ENCODE results near the gene OR52J3. TPM values are rescaled to one million over a fixed set of nuclear protein-coding genes. Genes with fewer than 3 reads are reported as not detected.

The OR52J3 gene
- total RNA-seq, 1 donor from 2014 or later, result not detected

DNA sequence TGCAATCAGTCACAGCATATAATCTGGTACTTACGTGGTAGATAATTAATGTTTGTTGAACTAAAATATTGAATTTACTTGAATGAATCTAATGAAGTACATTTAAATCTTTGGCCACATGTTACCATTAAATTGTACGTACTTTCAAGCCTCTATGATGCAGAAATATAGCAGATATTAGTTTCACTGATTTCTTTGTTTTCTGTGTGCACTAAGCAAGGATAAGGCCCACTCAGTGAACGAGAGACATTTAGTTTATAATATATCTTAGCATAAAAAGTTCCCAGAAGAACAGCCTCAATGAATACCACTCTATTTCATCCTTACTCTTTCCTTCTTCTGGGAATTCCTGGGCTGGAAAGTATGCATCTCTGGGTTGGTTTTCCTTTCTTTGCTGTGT is 22.9 kb downstream of the OR52J3 start, which contains the start of gene OR52E1:
OR52E1 (plus strand) TSS at position 301 of the 400 bp plus-strand sequence.
- Mint-ChIP-seq H3K27ac (ENCODE audit: unreplicated experiment) (no peak within 1 kb of the TSS), H3K4me1 (ENCODE audit: unreplicated experiment) (no peaks in the 10 kb centered on the region), H3K27me3 (ENCODE audit: unreplicated experiment) (no peaks in the 10 kb centered on the region), H3K36me3 (ENCODE audit: unreplicated experiment) (no peaks in the 10 kb centered on the region), H3K9me3 (ENCODE audit: unreplicated experiment) (no peaks in the 10 kb centered on the region), H3K4me3 (ENCODE audit: unreplicated experiment) (no peak within 1 kb of the TSS)
- no peak for DNase-seq (ENCODE audit: extremely low spot score, unreplicated experiment)
- TF ChIP-seq, protein P1, sequence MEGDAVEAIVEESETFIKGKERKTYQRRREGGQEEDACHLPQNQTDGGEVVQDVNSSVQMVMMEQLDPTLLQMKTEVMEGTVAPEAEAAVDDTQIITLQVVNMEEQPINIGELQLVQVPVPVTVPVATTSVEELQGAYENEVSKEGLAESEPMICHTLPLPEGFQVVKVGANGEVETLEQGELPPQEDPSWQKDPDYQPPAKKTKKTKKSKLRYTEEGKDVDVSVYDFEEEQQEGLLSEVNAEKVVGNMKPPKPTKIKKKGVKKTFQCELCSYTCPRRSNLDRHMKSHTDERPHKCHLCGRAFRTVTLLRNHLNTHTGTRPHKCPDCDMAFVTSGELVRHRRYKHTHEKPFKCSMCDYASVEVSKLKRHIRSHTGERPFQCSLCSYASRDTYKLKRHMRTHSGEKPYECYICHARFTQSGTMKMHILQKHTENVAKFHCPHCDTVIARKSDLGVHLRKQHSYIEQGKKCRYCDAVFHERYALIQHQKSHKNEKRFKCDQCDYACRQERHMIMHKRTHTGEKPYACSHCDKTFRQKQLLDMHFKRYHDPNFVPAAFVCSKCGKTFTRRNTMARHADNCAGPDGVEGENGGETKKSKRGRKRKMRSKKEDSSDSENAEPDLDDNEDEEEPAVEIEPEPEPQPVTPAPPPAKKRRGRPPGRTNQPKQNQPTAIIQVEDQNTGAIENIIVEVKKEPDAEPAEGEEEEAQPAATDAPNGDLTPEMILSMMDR (IDR thresholded peaks at IDR 0.05), result no peak

DNA sequence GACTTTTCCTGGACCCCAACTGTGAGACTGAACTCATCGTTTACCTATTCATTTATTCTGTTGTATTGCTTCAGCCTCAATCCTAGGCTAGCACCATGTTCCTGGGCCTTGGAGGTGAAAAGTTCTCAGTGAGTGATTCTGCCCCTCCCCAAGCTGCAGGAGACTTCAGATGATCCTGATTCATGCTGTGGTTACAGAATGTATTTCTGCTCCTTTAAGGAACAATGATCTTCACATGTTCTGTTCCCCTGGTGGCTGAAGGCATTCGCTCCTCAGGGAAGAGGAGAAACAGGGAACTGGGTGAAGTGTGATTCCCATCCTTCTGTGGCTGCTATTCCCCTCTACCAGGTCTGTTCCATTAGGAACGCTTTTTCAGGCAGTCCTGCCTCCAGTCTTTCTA is 25.5 kb downstream of the OR52J3 start:
- Mint-ChIP-seq H3K9me3 (ENCODE audit: unreplicated experiment) (no peaks in the 10 kb centered on the region), H3K27ac (ENCODE audit: unreplicated experiment) (no peak overlapping the region), H3K36me3 (ENCODE audit: unreplicated experiment) (no peaks in the 10 kb centered on the region), H3K27me3 (ENCODE audit: unreplicated experiment) (no peaks in the 10 kb centered on the region), H3K4me3 (ENCODE audit: unreplicated experiment) (no peak overlapping the region), H3K4me1 (ENCODE audit: unreplicated experiment) (no peaks in the 10 kb centered on the region)
- DNase-seq (ENCODE audit: extremely low spot score, unreplicated experiment), result no peak
- TF ChIP-seq, protein P1 (IDR thresholded peaks at IDR 0.05), result no peak

DNA sequence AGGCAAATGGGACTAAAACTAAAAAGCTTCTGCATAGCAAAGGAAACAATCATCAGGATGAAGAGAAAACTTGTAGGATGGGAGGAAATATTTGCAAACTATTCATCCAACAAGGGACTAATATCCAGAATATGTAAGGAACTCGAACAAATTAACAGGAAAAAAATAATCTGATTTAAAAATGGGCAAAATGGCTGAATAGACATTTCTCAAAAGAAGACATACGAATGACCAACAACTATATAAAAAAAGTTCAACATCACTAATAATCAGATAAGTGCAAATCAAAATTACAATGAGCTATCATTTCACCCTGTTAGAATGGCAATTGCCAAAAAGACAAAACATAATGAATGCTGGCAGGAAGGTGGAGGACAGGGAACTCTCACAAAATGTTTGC is 35.1 kb downstream of the OR52J3 start:
- TF ChIP-seq, protein P1 (IDR thresholded peaks at IDR 0.05), result no peak
- DNase-seq (ENCODE audit: extremely low spot score, unreplicated experiment), result no peak

DNA sequence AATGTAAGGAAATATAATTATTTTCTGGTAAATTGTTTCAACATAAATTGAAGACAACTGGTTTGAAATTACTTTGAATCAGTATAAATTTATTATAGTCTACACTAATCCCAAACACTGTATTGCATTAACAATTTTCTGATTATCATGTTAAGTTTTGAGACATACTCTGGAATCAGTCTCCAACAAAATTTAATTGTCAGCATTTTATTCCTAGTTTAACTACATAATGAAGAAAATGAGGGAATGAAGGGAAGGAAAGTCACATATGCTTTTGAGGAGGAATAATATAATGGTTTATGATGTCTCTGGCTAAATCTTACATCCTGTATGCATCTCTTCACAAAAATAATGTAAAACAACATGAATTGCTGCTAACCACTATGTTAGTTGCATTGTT is 37.3 kb downstream of the OR52J3 start:
- no peak for DNase-seq (ENCODE audit: extremely low spot score, unreplicated experiment)
- Mint-ChIP-seq H3K27me3 (ENCODE audit: unreplicated experiment) (peaks cover 5% of the 10 kb centered on the region), H3K4me1 (ENCODE audit: unreplicated experiment) (no peaks in the 10 kb centered on the region), H3K9me3 (ENCODE audit: unreplicated experiment) (no peaks in the 10 kb centered on the region), H3K27ac (ENCODE audit: unreplicated experiment) (no peak overlapping the region), H3K4me3 (ENCODE audit: unreplicated experiment) (no peak overlapping the region), H3K36me3 (ENCODE audit: unreplicated experiment) (no peaks in the 10 kb centered on the region)
- TF ChIP-seq, protein P1 (IDR thresholded peaks at IDR 0.05), result no peak

More for the DNA sequence above, 35.1 kb downstream of the OR52J3 start:
- Mint-ChIP-seq H3K36me3 (ENCODE audit: unreplicated experiment) (no peaks in the 10 kb centered on the region), H3K9me3 (ENCODE audit: unreplicated experiment) (no peaks in the 10 kb centered on the region), H3K4me3 (ENCODE audit: unreplicated experiment) (no peak overlapping the region), H3K27me3 (ENCODE audit: unreplicated experiment) (peaks cover 5% of the 10 kb centered on the region), H3K27ac (ENCODE audit: unreplicated experiment) (no peak overlapping the region), H3K4me1 (ENCODE audit: unreplicated experiment) (no peaks in the 10 kb centered on the region)

DNA sequence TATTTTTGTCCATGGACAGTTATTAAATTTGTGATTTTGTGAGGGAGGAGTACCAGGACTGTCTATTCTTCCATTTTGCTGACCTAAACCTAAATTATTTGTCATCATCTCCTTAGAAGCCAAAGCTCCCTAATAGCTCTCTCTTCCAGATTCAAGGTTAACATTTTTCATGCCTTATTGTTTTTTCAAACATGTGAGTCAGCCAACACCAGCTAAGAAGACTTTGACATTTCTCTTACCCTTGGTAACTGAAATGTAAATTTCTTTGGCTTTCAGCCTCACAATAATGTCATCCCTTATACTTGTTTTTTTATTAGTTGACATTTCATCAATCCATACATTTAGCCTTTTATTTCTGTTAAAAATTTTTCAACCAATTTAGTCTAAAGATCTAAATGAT is 42.2 kb downstream of the OR52J3 start:
- H3K4me1 Mint-ChIP-seq (ENCODE audit: unreplicated experiment), result no peaks in the 10 kb centered on the region
- peaks cover 2% of the 10 kb centered on the region for H3K27me3 Mint-ChIP-seq (ENCODE audit: unreplicated experiment)
- no peaks in the 10 kb centered on the region for H3K36me3 Mint-ChIP-seq (ENCODE audit: unreplicated experiment)
- TF ChIP-seq, protein P1 (IDR thresholded peaks at IDR 0.05), result no peak
- H3K27ac Mint-ChIP-seq (ENCODE audit: unreplicated experiment), result no peak overlapping the region
- no peak overlapping the region for H3K4me3 Mint-ChIP-seq (ENCODE audit: unreplicated experiment)
- H3K9me3 Mint-ChIP-seq (ENCODE audit: unreplicated experiment), result no peaks in the 10 kb centered on the region
- DNase-seq (ENCODE audit: extremely low spot score, unreplicated experiment), result no peak
